IPS-18a (cell line): ENCODE measurements around the gene IL10RB.
"Not testable (repeated sequence)": the region's sequence is repeated elsewhere in the genome, so short reads cannot be mapped to it uniquely, and the experiment has no call there.

Experiments
- H3K27ac ChIP-seq: one replicate; pipeline ENCODE4 v1.5.1; 2013; ENCODE audit warnings: low read length
- H3K27me3 ChIP-seq: one replicate; pipeline ENCODE4 v1.6.1; 2013; ENCODE audit warnings: mild to moderate bottlenecking, low read length; ENCODE audit not compliant: control insufficient read depth, insufficient read depth
- H3K36me3 ChIP-seq: one replicate; pipeline ENCODE4 v1.6.1; 2013; ENCODE audit warnings: low read depth, low read length; ENCODE audit not compliant: control insufficient read depth
- H3K4me1 ChIP-seq: one replicate; pipeline ENCODE4 v1.6.1; 2013; ENCODE audit warnings: low read depth, low read length; ENCODE audit not compliant: control insufficient read depth
- H3K4me3 ChIP-seq: one replicate; pipeline ENCODE4 v1.5.1; 2013; ENCODE audit warnings: low read length
- H3K9ac ChIP-seq: one replicate; pipeline ENCODE4 v1.6.1; 2013; ENCODE audit warnings: mild to moderate bottlenecking, low read length, moderate library complexity
- H3K9me3 ChIP-seq: one replicate; pipeline ENCODE4 v1.6.1; 2013; ENCODE audit warnings: low read depth, low read length; ENCODE audit not compliant: control insufficient read depth

Gene IL10RB

GRCh38 chr21:33308586-33309490 lies 42.7 kb downstream of the IL10RB start:
- Histone ChIP-seq H3K27ac (no peak overlapping the region), H3K9me3 (no peaks in the 10 kb centered on the region), H3K9ac (no peak overlapping the region), H3K4me1 (no peaks in the 10 kb centered on the region), H3K4me3 (no peak overlapping the region), H3K27me3 (no peaks in the 10 kb centered on the region), H3K36me3 (no peaks in the 10 kb centered on the region)

GRCh38 chr21:33309778-33310177 lies 43.6 kb downstream of the IL10RB start:
- Histone ChIP-seq H3K27ac (no peak overlapping the region), H3K9ac (no peak overlapping the region), H3K36me3 (no peaks in the 10 kb centered on the region), H3K4me3 (no peak overlapping the region), H3K9me3 (no peaks in the 10 kb centered on the region), H3K4me1 (no peaks in the 10 kb centered on the region), H3K27me3 (no peaks in the 10 kb centered on the region)

DNA sequence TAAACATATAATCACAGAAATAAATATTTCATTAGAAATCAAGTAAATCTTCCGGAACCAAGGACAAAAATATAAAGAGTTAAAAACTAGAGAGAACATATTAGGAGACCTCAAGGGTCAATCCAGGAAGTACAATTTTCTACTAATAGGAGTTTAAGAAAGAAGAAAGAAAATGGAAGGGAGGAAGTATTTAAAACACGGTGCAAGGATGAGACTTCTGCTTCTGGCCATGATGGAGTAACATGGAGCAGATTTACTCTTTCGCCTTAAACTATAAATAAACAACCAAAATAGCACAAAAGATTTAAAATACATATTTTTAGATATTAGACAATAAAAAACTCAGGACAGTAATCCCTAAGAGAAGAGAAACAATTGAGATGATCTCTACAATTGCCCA lies 46.0 kb downstream of the IL10RB start:
- H3K9ac ChIP-seq: no peak overlapping the region
- H3K4me3 ChIP-seq: no peak overlapping the region
- H3K27ac ChIP-seq: no peak overlapping the region
- no peaks in the 10 kb centered on the region for H3K9me3 ChIP-seq
- H3K27me3 ChIP-seq: no peaks in the 10 kb centered on the region
- H3K4me1 ChIP-seq: no peaks in the 10 kb centered on the region
- no peaks in the 10 kb centered on the region for H3K36me3 ChIP-seq

DNA sequence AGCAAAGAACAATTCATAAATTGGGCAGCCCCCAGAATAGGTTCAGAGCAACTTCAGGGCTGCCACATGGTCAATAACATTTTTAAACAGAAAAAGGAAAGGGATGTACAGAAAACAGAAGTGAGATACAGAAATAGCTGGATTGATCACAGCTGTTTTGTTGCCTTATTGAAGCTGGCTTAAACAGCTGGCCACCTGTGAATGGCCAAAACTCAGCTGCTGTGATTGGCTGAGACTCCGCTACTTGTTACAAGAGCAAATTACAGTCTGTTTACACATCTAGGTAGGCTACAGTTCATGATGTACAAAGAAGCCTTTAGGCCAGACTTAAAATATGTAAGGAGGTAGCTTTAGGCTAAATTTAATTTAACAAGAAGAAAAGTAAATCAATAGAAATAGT lies 47.0 kb downstream of the IL10RB start:
- H3K9me3 ChIP-seq: no peaks in the 10 kb centered on the region

GRCh38 chr21:33313611-33314010 lies 47.4 kb downstream of the IL10RB start:
- H3K4me1 ChIP-seq: no peaks in the 10 kb centered on the region

More for the DNA sequence above, 47.0 kb downstream of the IL10RB start:
- H3K27me3 ChIP-seq: no peaks in the 10 kb centered on the region
- H3K9ac ChIP-seq: no peak overlapping the region
- H3K36me3 ChIP-seq: no peaks in the 10 kb centered on the region
- no peaks in the 10 kb centered on the region for H3K4me1 ChIP-seq
- no peak overlapping the region for H3K27ac ChIP-seq
- no peak overlapping the region for H3K4me3 ChIP-seq

DNA sequence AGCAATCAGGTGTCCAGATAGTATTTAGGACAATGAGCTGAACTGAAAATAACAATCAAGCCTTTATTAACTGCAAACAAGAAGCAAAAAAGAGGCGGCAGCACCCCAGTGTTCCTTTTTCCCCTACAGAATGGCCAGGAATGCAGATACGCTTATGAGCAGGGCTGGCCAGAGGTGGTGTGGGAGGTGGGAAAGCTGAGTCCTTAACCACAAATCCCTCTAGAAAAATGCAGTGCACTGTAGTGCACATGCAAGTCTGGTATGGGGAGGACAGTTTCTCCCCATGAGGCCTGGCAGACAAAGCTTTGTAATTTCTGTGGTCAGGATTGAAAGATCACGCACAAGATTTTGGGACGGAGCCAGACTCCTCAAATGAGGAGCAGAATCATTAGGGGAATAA lies 47.9 kb downstream of the IL10RB start:
- Histone ChIP-seq H3K27ac (no peak overlapping the region), H3K9me3 (no peaks in the 10 kb centered on the region), H3K9ac (no peak overlapping the region), H3K27me3 (no peaks in the 10 kb centered on the region), H3K4me1 (no peaks in the 10 kb centered on the region), H3K4me3 (no peak overlapping the region), H3K36me3 (no peaks in the 10 kb centered on the region)

More at GRCh38 chr21:33313611-33314010, 47.4 kb downstream of the IL10RB start:
- Histone ChIP-seq H3K27me3 (no peaks in the 10 kb centered on the region), H3K36me3 (no peaks in the 10 kb centered on the region), H3K4me3 (no peak overlapping the region), H3K9me3 (no peaks in the 10 kb centered on the region), H3K9ac (no peak overlapping the region), H3K27ac (no peak overlapping the region)

- Histone ChIP-seq H3K9me3 (no peaks in the 10 kb centered on the region), H3K27ac (no peak overlapping the region), H3K36me3 (no peaks in the 10 kb centered on the region), H3K9ac (no peak overlapping the region), H3K27me3 (no peaks in the 10 kb centered on the region), H3K4me1 (no peaks in the 10 kb centered on the region), H3K4me3 (no peak overlapping the region)
Observed at GRCh38 chr21:33315946-33316710, 50.0 kb downstream of the IL10RB start.

GRCh38 chr21:33317145-33317544 lies 51.0 kb downstream of the IL10RB start:
- H3K36me3 ChIP-seq: no peaks in the 10 kb centered on the region
- H3K9me3 ChIP-seq: no peaks in the 10 kb centered on the region
- H3K27ac ChIP-seq: no peak overlapping the region
- H3K27me3 ChIP-seq: no peaks in the 10 kb centered on the region
- H3K4me1 ChIP-seq: no peaks in the 10 kb centered on the region
- H3K9ac ChIP-seq: no peak overlapping the region
- H3K4me3 ChIP-seq: no peak overlapping the region

DNA sequence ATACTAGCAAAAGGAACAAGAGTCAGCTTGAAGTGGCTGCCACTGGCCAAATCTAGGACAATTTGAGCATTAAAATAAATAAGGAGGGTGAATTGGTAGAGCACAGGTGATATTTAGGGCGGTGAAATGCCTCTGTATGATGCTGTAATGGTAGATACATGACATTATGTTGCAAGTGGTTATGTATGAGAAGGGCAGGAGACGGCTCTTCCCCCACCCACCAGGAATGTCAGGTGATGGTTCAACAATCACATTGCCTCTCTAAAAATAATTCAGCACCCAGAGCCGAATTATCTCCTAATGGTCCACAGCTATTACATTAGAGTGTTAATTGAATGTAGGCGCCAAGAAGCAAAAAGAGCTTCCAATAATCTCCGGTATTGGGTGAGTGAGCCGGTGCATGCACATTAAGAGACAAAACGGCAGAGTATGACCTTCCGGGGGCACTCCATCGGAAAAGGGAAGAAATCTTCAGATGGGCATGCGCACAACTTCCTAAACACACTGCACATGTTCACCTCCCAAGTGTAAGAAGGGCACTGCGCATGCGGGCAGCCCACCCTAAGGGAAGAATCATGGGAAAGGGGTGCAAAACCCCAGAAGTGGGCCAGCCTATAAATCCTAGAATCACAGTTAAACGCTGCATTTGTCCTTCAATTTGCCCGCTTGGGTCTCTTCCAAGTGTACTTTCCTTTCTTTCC lies 51.8 kb downstream of the IL10RB start:
- H3K9ac ChIP-seq: no peak overlapping the region
- no peaks in the 10 kb centered on the region for H3K9me3 ChIP-seq
- no peaks in the 10 kb centered on the region for H3K36me3 ChIP-seq
- H3K4me3 ChIP-seq: no peak overlapping the region
- no peaks in the 10 kb centered on the region for H3K27me3 ChIP-seq
- no peak overlapping the region for H3K27ac ChIP-seq
- no peaks in the 10 kb centered on the region for H3K4me1 ChIP-seq

DNA sequence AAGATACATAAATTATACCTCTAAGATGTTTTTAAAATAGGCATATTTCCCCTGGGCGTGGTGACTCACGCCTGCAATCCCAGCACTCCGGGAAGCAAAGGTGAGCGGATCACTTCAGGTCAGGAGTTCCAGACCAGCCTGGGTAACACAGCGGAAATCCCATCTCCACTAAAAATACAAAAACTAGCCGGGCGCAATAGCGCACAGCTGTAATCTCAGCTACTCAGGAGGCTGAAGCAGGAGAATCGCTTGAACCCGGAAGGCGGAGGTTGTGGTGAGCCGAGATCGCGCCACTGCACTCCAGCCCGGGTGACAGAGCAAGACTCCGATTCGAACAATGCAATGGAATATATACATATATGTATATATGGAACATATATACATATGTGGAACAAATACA lies 54.8 kb downstream of the IL10RB start:
- H3K27me3 ChIP-seq, H3K27ac ChIP-seq, H3K4me1 ChIP-seq, H3K4me3 ChIP-seq, H3K9ac ChIP-seq, H3K9me3 ChIP-seq, H3K36me3 ChIP-seq: not testable (repeated sequence)

DNA sequence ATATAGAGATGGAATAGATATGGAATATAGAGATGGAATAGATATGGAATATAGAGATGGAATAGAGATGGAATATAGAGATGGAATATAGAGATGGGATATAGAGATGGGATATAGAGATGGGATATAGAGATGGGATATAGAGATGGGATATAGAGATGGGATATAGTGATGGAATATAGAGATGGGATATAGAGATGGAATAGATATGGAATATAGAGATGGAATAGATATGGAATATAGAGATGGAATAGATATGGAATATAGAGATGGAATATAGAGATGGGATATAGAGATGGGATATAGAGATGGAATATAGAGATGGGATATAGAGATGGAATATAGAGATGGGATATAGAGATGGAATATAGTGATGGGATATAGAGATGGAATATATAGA lies 57.4 kb downstream of the IL10RB start:
- H3K9ac ChIP-seq, H3K4me1 ChIP-seq: not testable (repeated sequence)

More for the DNA sequence above, 57.4 kb downstream of the IL10RB start:
- H3K27me3 ChIP-seq, H3K27ac ChIP-seq, H3K36me3 ChIP-seq, H3K9me3 ChIP-seq: not testable (repeated sequence)
- peak overlapping the region; percentile 87 for H3K4me3 ChIP-seq
